Gastrocnemius medialis (tissue), 4 donors: Measurements from ENCODE around the gene SPI1.

Experiments
- POLR2A ChIP-seq, 2 donors: fragments of 450-650 bp; IDR thresholded peaks; one replicate each; pipeline ENCODE4 v1.6.1; 2017; ENCODE audit warnings: antibody characterized with exemption in 2 of 2, mild to moderate bottlenecking in 2 of 2, moderate library complexity in 2 of 2
- TF ChIP-seq, protein P1 (sequence below), 5 experiments: fragments of 450-650 bp in 3 of 5; fragments of 200-600 bp in 2 of 5; sonication (generic) in 2 of 5; IDR thresholded peaks in 4 of 5; conservative IDR thresholded peaks in 1 of 5; 1 replicate in 4 of 5; 2 replicates in 1 of 5; pipeline ENCODE4 v1.5.1; 2016 to 2019; ENCODE audit warnings: antibody characterized with exemption in 5 of 5, mild to moderate bottlenecking in 3 of 5, moderate library complexity in 3 of 5

- TF ChIP-seq, protein P1, sequence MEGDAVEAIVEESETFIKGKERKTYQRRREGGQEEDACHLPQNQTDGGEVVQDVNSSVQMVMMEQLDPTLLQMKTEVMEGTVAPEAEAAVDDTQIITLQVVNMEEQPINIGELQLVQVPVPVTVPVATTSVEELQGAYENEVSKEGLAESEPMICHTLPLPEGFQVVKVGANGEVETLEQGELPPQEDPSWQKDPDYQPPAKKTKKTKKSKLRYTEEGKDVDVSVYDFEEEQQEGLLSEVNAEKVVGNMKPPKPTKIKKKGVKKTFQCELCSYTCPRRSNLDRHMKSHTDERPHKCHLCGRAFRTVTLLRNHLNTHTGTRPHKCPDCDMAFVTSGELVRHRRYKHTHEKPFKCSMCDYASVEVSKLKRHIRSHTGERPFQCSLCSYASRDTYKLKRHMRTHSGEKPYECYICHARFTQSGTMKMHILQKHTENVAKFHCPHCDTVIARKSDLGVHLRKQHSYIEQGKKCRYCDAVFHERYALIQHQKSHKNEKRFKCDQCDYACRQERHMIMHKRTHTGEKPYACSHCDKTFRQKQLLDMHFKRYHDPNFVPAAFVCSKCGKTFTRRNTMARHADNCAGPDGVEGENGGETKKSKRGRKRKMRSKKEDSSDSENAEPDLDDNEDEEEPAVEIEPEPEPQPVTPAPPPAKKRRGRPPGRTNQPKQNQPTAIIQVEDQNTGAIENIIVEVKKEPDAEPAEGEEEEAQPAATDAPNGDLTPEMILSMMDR (IDR thresholded peaks at IDR 0.05 in 4 of 5, conservative IDR thresholded peaks at IDR 0.05 in 1 of 5) = no peak
- TF ChIP-seq POLR2A (IDR thresholded peaks at IDR 0.05) = no peak
Measured at GRCh38 chr11:47337229-47337924, 41.0 kb downstream of the SPI1 start.
